ENCODE results near the gene CACNA1B.

DNA sequence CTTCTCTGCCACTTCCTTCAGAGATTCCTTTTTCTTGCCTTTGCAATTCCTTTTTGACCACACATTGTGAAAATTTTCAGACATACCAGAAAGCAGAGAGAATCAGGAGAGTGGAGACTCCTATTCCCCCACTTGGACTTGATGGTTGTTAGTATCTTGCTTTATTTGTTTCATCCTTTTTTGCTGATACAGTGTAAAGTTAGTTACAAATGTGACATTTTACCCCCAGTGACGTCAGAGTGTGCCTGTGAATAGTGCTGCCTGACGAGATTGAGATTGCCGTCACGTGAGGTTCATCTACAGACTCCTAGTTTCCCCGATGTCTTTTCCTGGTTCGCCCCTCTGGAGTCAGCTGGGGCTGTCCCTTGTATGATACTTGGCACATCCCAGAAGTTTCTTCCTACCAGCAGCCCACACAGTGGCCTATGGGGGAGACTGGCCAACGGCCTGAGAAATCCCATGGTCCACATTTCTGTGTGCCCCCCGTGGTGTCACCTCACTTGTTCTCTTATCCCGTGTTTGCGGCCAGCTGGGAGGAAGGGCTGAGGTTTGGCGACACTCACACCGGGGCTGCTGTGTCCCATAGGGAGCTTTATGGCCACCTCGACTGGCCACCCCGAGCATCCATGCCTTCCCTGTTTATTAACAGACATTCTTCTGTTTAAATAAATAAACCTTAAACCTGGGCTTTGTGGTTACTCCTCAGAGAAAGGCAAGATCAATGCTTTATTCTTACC is 48.2 kb upstream of the CACNA1B start:
- TF ChIP-seq, protein P1, sequence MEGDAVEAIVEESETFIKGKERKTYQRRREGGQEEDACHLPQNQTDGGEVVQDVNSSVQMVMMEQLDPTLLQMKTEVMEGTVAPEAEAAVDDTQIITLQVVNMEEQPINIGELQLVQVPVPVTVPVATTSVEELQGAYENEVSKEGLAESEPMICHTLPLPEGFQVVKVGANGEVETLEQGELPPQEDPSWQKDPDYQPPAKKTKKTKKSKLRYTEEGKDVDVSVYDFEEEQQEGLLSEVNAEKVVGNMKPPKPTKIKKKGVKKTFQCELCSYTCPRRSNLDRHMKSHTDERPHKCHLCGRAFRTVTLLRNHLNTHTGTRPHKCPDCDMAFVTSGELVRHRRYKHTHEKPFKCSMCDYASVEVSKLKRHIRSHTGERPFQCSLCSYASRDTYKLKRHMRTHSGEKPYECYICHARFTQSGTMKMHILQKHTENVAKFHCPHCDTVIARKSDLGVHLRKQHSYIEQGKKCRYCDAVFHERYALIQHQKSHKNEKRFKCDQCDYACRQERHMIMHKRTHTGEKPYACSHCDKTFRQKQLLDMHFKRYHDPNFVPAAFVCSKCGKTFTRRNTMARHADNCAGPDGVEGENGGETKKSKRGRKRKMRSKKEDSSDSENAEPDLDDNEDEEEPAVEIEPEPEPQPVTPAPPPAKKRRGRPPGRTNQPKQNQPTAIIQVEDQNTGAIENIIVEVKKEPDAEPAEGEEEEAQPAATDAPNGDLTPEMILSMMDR (CRISPR knock-in tag; IDR thresholded peaks at IDR 0.05) = no peak
- TF ChIP-seq ZNF274 (CRISPR knock-in tag; IDR thresholded peaks at IDR 0.05) (no peak), ARID2 (CRISPR knock-in tag; IDR thresholded peaks at IDR 0.05; ENCODE audit: borderline replicate concordance) (no peak), POLR2G (IDR thresholded peaks at IDR 0.05; ENCODE audit: low read depth, low read length) (no peak), RFX5 (IDR thresholded peaks at IDR 0.05; ENCODE audit: low read depth, low read length) (no peak), TP53 (CRISPR knock-in tag; conservative IDR thresholded peaks at IDR 0.05) (no peak), BRCA1 (CRISPR knock-in tag; IDR thresholded peaks at IDR 0.05) (no peak), CHD2 (IDR thresholded peaks at IDR 0.05; ENCODE audit: low read depth, low read length) (no peak), ZNF75D (CRISPR knock-in tag; IDR thresholded peaks at IDR 0.05; ENCODE audit: borderline replicate concordance) (no peak), GABPA (IDR thresholded peaks at IDR 0.05; ENCODE audit: low read depth, low read length) (no peak), GABPA (CRISPR knock-in tag; IDR thresholded peaks at IDR 0.05; ENCODE audit: low read depth) (no peak)

Data from HepG2 (cell line).